Measurements from ENCODE around the gene PARP2. TPM values are rescaled to one million over a fixed set of nuclear protein-coding genes. Genes with fewer than 3 reads are reported as not detected.

PARP2 gene
- total and polyA plus RNA-seq, 2 of the 8 experiments (the other 6 are each of a cell fraction or from before 2014, with no cell fraction given): 27.7 to 41.7 TPM

GRCh38 chr14:20332788-20333493 lies 10.5 kb upstream of the PARP2 start, which contains the start of gene CCNB1IP1:
CCNB1IP1 (minus strand) TSS chr14:20333279; CDS start chr14:20316523, 16,756 bp downstream.
- peaks cover 0 to 3% (median 0%) of the 10 kb centered on the region in 4 experiments; a peak in 3 of 7 replicates for H3K4me1 ChIP-seq (replicated peaks in 1 of 4; ENCODE audit: control insufficient read depth in 3 of 4, insufficient read depth in 4 of 4, low read length in 3 of 4)
- peak within 1 kb of the TSS; percentile 76 for H2AK5ac ChIP-seq (ENCODE audit: low read depth, low read length)
- H3K14ac ChIP-seq (ENCODE audit: insufficient read length): no peak within 1 kb of the TSS
- H3K79me2 ChIP-seq (ENCODE audit: control insufficient read depth in 1 of 2, insufficient read depth in 2 of 2, low read length in 2 of 2): peaks cover 23 to 55% of the 10 kb centered on the region in 2 experiments
- H3K9ac ChIP-seq (replicated peaks in 1 of 4; ENCODE audit: extremely low read depth in 1 of 4, low read depth in 3 of 4, low read length in 3 of 4): peak within 1 kb of the TSS; percentile 88 to 98 (median 94)
- FAIRE-seq (peak; percentile 98), DNase-seq (ENCODE audit: low read depth in 1 of 2, low spot score in 2 of 2) (peak; percentile 13 to 61)
- no peak within 1 kb of the TSS for H2BK20ac ChIP-seq (ENCODE audit: low read length)
- H3K56ac ChIP-seq (replicated peaks; ENCODE audit: insufficient read length, low read depth, low read length): peak within 1 kb of the TSS; percentile 71
- 1% methylated on average over 19 of the region's 19 CpGs; no CpG with 5 or more reads in 1 of the 2 experiments for WGBS, 2 experiments (ENCODE audit: extremely low coverage in 1 of 2, insufficient coverage in 1 of 2, insufficient read length in 1 of 2, insufficient replicate concordance in 2 of 2, low coverage in 1 of 2, low lambda C conversion rate in 2 of 2, missing lambda C conversion rate in 1 of 2)
- H4K91ac ChIP-seq (replicated peaks; ENCODE audit: insufficient read length, low read length): no peak within 1 kb of the TSS
- peak within 1 kb of the TSS; percentile 87 for H3K27ac ChIP-seq (ENCODE audit: low read depth, low read length)
- no peaks in the 10 kb centered on the region for H3K27me3 ChIP-seq (replicated peaks in 1 of 4; ENCODE audit: control insufficient read depth in 3 of 4, extremely low read depth in 1 of 4, insufficient read depth in 3 of 4, low read length in 3 of 4)
- H4K5ac ChIP-seq (ENCODE audit: insufficient read length, low read depth, low read length): peak within 1 kb of the TSS; percentile 16
- H2BK5ac ChIP-seq (ENCODE audit: low read depth, low read length): peak within 1 kb of the TSS; percentile 75
- H2BK15ac ChIP-seq (ENCODE audit: low read length): no peak within 1 kb of the TSS
- H2BK12ac ChIP-seq (ENCODE audit: low read depth, low read length): peak within 1 kb of the TSS; percentile 82
- H3K9me3 ChIP-seq (ENCODE audit: insufficient read depth in 2 of 2, low read depth in 1 of 2, low read length in 1 of 2): no peaks in the 10 kb centered on the region
- peaks cover 0 to 14% (median 8%) of the 10 kb centered on the region in 4 experiments; a peak in 5 of 8 replicates for H3K36me3 ChIP-seq (ENCODE audit: control insufficient read depth in 2 of 4, insufficient read depth in 4 of 4, low read length in 3 of 4)
- H3K4me3 ChIP-seq (ENCODE audit: extremely low read depth in 1 of 4, insufficient read depth in 2 of 4, low read depth in 3 of 4, low read length in 4 of 4): peak within 1 kb of the TSS; percentile 85 to 98 (median 94)
- no peak within 1 kb of the TSS for H2AFZ ChIP-seq (ENCODE audit: low read length)
- H4K8ac ChIP-seq (ENCODE audit: extremely low read depth, insufficient read depth, low read length): peak within 1 kb of the TSS; percentile 81; the same call in 1 of the 2 replicates
- no peak within 1 kb of the TSS for H3K4ac ChIP-seq (replicated peaks; ENCODE audit: insufficient read length, low read depth, low read length)
- H3K23me2 ChIP-seq (ENCODE audit: low read depth, low read length): 0 out of 2 replicates have a peak, but pooled peaks cover 2% of the 10 kb centered on the region
- peaks cover 1 to 2% of the 10 kb centered on the region in 2 experiments for H4K20me1 ChIP-seq (replicated peaks in 1 of 2; ENCODE audit: control insufficient read depth in 1 of 2, insufficient read depth in 2 of 2, low read length in 2 of 2)
- H3K79me1 ChIP-seq (ENCODE audit: low read depth, low read length): no peaks in the 10 kb centered on the region
- ChIA-PET CTCF (ENCODE audit: partially characterized antibody) (interaction anchor here (0.6 to 1.0 kb wide), 3 partner anchors 7 to 26 kb away, joined by 3 read pairs; no protein-coding TSS in a partner anchor), POLR2A (ENCODE audit: partially characterized antibody) (interaction anchor here (0.7 to 10.1 kb wide), 13 partner anchors 9 to 348 kb away, joined by 3 to 215 read pairs (median 4); partner anchors contain the start of genes APEX1, OSGEP, PARP2 and PIP4P1)
- H3K4me2 ChIP-seq (ENCODE audit: insufficient read depth in 1 of 2, low read depth in 2 of 2, low read length in 2 of 2): peak within 1 kb of the TSS; percentile 61 to 64
- peak within 1 kb of the TSS; percentile 81 for H3K18ac ChIP-seq (ENCODE audit: extremely low read depth, low read length)
- H2BK120ac ChIP-seq (replicated peaks; ENCODE audit: low read depth, low read length): no peak within 1 kb of the TSS
- H3K23ac ChIP-seq (ENCODE audit: insufficient read length): no peak within 1 kb of the TSS
- TF ChIP-seq NRF1 (IDR thresholded peaks at IDR 0.05; ENCODE audit: low read depth, low read length) (no peak), RFX5 (IDR thresholded peaks at IDR 0.05; ENCODE audit: borderline replicate concordance, low read depth, low read length) (no peak), ASH2L (IDR thresholded peaks at IDR 0.05; ENCODE audit: low read length) (peak; percentile 77), CREB1 (IDR thresholded peaks at IDR 0.05) (peak; percentile 61; the same call in 1 of the 2 replicates), MAFK (IDR thresholded peaks at IDR 0.05; ENCODE audit: low read depth, low read length) (no peak), E2F6 (IDR thresholded peaks at IDR 0.05) (peak; percentile 11; the same call in 1 of the 2 replicates), EGR1 (IDR thresholded peaks at IDR 0.05; ENCODE audit: borderline replicate concordance, low read depth, low read length) (no peak), TCF12 (IDR thresholded peaks at IDR 0.05; ENCODE audit: low read depth, low read length) (no peak)
- TF ChIP-seq, protein P1, sequence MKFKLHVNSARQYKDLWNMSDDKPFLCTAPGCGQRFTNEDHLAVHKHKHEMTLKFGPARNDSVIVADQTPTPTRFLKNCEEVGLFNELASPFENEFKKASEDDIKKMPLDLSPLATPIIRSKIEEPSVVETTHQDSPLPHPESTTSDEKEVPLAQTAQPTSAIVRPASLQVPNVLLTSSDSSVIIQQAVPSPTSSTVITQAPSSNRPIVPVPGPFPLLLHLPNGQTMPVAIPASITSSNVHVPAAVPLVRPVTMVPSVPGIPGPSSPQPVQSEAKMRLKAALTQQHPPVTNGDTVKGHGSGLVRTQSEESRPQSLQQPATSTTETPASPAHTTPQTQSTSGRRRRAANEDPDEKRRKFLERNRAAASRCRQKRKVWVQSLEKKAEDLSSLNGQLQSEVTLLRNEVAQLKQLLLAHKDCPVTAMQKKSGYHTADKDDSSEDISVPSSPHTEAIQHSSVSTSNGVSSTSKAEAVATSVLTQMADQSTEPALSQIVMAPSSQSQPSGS (IDR thresholded peaks at IDR 0.05; ENCODE audit: low read length): 0 out of 2 replicates have a peak, but pooled peaks have one; percentile 50

All from H1 (cell line).